Measurements from ENCODE around the gene KANK2. TPM values are rescaled to one million over a fixed set of nuclear protein-coding genes. Genes with fewer than 3 reads are reported as not detected.
A peak's percentile ranks its signal among the peaks of the same experiment; 100 is the strongest.

KANK2 gene
- total RNA-seq, 1 donor from 2014 or later: 23.0 TPM

GRCh38 chr19:11203194-11204075 is 6.1 kb upstream of the KANK2 start:
- H3K27me3 Mint-ChIP-seq (ENCODE audit: unreplicated experiment): peaks cover 3% of the 10 kb centered on the region
- peak; percentile 64 for TF ChIP-seq CTCF (IDR thresholded peaks at IDR 0.05; ENCODE audit: partially characterized antibody, unreplicated experiment)
- H3K27ac Mint-ChIP-seq (ENCODE audit: unreplicated experiment): peak overlapping the region; percentile 55
- peaks cover 3% of the 10 kb centered on the region for H3K36me3 Mint-ChIP-seq (ENCODE audit: unreplicated experiment)
- DNase-seq: peak; percentile 69
- H3K9me3 Mint-ChIP-seq (ENCODE audit: unreplicated experiment): no peaks in the 10 kb centered on the region
- H3K4me1 Mint-ChIP-seq (ENCODE audit: low read depth, unreplicated experiment): no peaks in the 10 kb centered on the region
- no peak overlapping the region for H3K4me3 Mint-ChIP-seq (ENCODE audit: unreplicated experiment)

DNA sequence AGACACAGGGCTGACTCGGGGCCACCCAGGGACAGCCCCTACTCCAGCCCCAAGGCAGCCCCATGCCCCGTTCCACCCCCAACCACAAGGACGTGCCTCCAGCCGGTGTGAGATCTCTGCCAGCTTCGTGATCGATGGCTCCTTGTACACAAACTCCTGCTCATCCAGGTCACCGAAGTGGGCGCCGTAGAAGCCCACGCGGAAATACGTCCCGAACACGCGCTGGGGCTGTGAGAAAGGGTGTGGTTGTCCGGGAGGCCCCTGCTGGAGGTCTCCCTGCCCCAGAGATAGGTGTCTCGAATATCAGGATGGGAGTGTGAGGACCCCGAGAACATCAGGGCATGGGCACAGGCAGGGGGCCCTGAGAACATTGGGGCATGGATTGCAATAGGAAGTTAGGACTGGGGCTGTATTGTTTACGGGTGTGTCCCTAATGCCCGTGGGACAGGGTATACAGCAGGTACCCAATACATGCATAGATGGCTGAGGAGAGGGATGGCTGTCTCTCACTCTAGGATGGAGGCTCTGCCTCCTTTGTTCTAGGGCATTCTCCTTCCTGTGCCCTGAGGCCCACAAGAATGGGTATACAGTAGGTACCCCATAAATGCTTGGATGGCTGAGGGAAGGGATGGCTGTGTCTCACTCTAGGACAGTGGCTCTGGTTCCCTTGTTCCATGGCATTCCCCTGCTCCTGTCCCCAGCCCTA is 5.3 kb upstream of the KANK2 start:
- no peak overlapping the region for H3K27ac Mint-ChIP-seq (ENCODE audit: unreplicated experiment)

GRCh38 chr19:11201791-11202190 is 4.4 kb upstream of the KANK2 start:
- DNase-seq: no peak
- H3K27ac Mint-ChIP-seq (ENCODE audit: unreplicated experiment): no peak overlapping the region
- H3K27me3 Mint-ChIP-seq (ENCODE audit: unreplicated experiment): peaks cover 3% of the 10 kb centered on the region
- no peaks in the 10 kb centered on the region for H3K9me3 Mint-ChIP-seq (ENCODE audit: unreplicated experiment)
- no peaks in the 10 kb centered on the region for H3K4me1 Mint-ChIP-seq (ENCODE audit: low read depth, unreplicated experiment)
- peaks cover 3% of the 10 kb centered on the region for H3K36me3 Mint-ChIP-seq (ENCODE audit: unreplicated experiment)
- H3K4me3 Mint-ChIP-seq (ENCODE audit: unreplicated experiment): no peak overlapping the region
- no peak for TF ChIP-seq CTCF (IDR thresholded peaks at IDR 0.05; ENCODE audit: partially characterized antibody, unreplicated experiment)

More for the DNA sequence above, 5.3 kb upstream of the KANK2 start:
- H3K4me1 Mint-ChIP-seq (ENCODE audit: low read depth, unreplicated experiment): no peaks in the 10 kb centered on the region
- H3K27me3 Mint-ChIP-seq (ENCODE audit: unreplicated experiment): peaks cover 3% of the 10 kb centered on the region
- no peaks in the 10 kb centered on the region for H3K9me3 Mint-ChIP-seq (ENCODE audit: unreplicated experiment)
- TF ChIP-seq CTCF (IDR thresholded peaks at IDR 0.05; ENCODE audit: partially characterized antibody, unreplicated experiment): no peak
- no peak for DNase-seq
- H3K4me3 Mint-ChIP-seq (ENCODE audit: unreplicated experiment): no peak overlapping the region
- H3K36me3 Mint-ChIP-seq (ENCODE audit: unreplicated experiment): peaks cover 3% of the 10 kb centered on the region

DNA sequence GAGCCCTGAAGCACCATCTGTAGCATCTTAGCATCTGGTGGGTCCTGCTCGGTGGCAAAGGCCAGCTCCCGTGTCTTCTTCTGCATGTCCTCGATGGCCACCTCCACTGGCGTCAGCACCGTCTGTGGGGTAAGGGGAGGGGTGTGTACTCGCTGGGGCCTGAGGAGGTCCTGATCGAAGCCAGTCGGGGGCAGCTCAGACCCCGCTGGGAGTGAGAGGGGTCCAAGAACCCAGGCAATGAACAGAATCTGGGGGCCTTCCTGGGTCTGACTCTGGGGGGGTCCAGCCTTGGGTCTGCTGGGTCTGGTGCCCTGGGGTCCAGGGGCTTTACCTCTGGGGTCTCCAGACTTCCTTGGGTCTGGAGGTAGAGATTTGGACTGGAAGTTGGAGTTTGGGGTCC is 3.6 kb upstream of the KANK2 start:
- no peak overlapping the region for H3K4me3 Mint-ChIP-seq (ENCODE audit: unreplicated experiment)
- TF ChIP-seq CTCF (IDR thresholded peaks at IDR 0.05; ENCODE audit: partially characterized antibody, unreplicated experiment): no peak
- H3K9me3 Mint-ChIP-seq (ENCODE audit: unreplicated experiment): peaks cover 1% of the 10 kb centered on the region
- DNase-seq: no peak
- no peaks in the 10 kb centered on the region for H3K4me1 Mint-ChIP-seq (ENCODE audit: low read depth, unreplicated experiment)
- no peak overlapping the region for H3K27ac Mint-ChIP-seq (ENCODE audit: unreplicated experiment)
- peaks cover 3% of the 10 kb centered on the region for H3K27me3 Mint-ChIP-seq (ENCODE audit: unreplicated experiment)
- peaks cover 3% of the 10 kb centered on the region for H3K36me3 Mint-ChIP-seq (ENCODE audit: unreplicated experiment)

All from glutamatergic neuron (in vitro differentiated cells).